AG08395 (cell line): ENCODE measurements around the gene KEL.
A peak's percentile ranks its signal among the peaks of the same experiment; 100 is the strongest.
"Not testable (repeated sequence)": the region's sequence is repeated elsewhere in the genome, so short reads cannot be mapped to it uniquely, and the experiment has no call there.

Experiments used
- DNase-seq: peaks from one replicate; pipeline ENCODE4 v3.0.0; 2012; ENCODE audit warnings: mixed read lengths, low spot score

KEL gene

GRCh38 chr7:142961973-142962926, at the start of gene KEL:
Gene KEL (minus strand): TSS chr7:142962363. CDS start chr7:142962206, 157 bp downstream.
- DNase-seq = no peak

DNA sequence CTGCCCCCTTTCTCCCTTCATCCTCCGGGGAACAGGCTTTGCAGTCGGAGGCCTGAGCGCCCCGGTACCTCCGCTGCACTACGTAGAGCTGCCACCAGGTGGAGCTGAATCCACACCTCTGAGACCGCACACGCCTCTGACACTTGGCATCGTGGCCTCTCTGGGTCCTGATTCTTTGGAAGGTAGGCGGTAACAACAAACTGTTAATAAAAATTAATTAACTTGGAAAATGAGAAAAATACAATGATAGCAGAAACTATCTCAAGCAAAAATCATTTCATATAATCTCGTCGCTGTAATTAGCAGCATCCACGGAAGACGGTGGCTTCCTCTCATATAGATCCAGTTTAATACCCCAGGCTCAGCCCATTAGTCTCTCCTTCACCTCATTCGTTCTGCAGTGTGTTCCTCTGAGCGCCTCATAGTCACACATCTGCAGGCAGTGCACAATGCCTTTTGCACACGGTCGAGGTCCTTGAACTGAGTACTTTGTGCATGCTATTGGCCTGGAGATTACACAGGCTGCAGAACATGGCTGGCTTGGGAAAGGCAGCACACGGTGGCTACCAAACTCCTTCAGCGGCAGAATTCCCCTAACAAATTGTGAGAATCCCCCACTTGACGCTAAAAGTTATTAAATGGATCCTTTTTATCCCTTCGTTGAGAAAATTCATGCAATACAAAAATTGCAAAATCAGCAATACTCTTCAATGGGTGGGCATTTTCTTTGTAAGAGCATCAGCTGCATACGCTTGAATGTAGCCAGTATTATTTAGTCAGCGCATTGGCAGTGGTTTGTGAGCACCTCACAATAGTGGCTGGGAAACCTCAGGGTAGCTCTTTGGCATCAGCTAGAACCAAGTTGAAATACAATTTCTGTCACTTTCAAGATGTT, 46.1 kb upstream of the KEL start:
- peak; percentile 77 for DNase-seq

- DNase-seq = no peak
These were observed 43.6 kb upstream of the KEL start for GRCh38 chr7:143005632-143006260.

DNA sequence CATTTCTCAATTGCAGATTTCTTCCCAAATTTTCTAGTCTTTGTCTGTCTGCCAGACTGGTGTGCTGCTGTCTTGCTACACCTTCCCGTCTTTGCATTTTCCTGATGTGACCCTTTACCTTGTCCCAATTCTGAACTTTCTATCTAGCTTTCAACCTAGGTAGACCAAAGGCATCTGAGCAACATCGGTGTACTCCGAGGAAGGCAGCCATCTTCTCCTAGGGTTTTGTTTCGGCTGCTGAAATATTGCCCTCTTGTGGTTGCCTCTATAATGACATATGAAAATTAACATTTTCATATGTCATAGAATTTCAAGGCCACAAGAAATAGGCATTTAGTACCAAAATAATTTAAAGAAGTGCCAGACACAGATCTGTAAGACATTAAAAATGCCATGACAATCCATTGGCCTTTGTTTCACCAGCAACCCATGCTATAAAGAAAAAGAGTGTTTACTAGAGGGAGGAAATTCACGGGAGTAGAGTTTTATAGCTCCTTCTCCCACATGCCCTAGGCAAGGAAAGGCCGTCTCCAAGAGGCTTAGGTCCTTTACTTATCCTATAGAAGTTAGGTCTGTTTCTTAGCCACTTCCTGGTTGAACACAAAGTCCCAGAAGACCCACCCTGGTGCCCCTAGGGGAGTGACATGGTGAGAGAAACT, 41.4 kb upstream of the KEL start:
- DNase-seq = peak; percentile 71

DNA sequence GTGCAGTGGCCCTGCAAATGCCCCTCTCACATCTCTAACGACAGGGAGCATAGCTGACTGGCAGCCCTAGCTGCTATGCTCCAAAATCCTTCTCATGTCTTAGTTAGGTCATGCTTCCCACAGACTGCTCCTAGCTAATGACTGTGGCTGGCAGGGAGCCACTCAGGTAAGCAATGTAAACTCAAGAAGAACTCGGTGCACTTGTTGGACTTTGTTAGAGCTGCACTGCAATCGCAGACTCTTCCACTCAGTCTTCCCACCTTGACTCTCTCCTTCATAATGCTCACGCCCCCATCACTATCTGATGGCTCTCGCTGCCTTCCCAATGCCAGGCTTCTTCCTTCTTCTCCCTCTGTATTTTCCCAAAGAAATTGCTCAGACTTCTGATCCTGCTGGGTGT, 40.7 kb upstream of the KEL start:
- no peak for DNase-seq

GRCh38 chr7:143002106-143002505, 39.9 kb upstream of the KEL start:
- peak; percentile 17 for DNase-seq

GRCh38 chr7:143000648-143001047, 38.5 kb upstream of the KEL start:
- DNase-seq = no peak

DNA sequence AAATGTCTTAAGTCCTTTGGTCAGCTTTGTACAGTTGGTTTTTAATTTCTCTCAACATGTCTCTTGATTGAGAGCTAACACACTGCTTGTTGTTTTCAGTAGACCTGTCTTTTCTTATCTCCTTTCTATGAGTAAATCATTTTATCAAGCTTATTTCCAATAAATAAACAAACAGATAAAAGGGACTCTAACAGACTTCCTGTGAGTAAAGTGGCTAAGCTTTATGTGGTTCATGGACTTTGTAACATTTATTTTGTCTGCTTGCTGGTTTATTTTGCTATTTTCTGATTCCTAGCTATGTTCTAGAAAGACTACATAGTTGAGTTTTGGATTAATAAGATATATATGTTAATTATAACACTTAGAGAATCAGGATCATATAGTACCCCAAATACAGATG, 37.6 kb upstream of the KEL start:
- no peak for DNase-seq

- no peak for DNase-seq
These were observed 36.8 kb upstream of the KEL start for GRCh38 chr7:142998966-142999365.

DNA sequence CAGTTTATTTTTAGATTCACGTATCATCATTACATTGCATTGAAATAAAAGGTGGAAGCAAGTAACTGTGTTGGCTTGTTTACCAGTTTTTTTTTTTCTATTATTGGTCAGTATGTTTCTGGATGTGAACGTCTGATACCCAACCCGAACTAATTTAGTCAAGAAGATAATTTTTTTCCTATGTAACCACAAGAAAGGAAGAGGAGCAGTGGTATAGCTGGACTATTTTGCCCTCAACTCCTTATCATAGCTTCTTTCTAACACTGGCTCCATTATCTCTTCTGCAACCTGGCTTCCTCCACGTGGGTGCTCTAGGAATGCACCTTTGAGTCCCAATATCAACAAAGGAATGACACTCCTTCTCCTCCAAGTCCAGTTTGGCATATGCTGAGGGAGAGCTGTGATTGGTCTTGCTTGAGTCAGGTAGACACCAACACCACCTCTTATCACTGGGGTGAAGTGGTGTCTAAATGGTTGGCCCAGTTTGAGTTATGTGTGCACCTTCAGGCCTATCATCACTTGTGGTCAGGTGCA, 35.4 kb upstream of the KEL start:
- no peak for DNase-seq

DNA sequence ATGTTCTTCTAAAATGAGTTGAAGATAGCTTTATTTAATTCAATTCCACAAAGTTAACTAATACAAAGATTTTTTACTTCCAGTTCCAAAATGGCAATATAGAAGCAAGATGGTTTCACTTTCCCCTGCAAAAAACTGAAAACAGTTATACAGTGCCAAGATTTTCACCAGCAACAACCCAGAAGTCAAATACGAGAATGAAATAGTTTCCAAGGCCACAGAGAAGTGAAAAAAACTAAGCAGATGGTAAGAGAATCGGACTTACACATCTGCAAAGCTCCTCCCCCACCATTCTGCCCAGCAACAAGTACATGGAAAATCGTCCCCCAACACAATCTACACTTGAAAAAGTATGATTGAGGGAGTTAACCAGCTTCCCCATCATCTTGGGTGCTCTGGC, 30.3 kb upstream of the KEL start:
- no peak for DNase-seq

DNA sequence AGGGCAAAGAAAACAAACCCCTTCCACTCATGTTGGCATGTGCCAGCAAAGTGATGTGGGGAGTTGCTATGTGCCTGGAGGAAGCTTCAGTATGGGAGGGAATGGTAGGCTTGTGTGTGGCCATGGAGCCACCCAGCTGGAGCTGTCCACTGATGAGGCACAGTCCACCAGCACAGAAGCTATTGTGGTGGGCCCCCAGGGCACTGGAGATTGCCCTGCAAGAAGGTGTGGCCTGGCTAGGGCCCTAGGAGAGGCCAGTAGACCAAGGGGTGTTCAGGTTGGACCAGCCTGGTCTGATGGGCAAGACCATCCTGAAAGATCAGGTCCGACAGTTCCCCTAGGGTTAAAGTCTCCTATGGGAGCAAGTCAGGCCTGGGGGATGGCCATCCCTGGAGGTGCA, 22.1 kb upstream of the KEL start:
- DNase-seq = no peak

GRCh38 chr7:142983825-142984224, 21.7 kb upstream of the KEL start:
- no peak for DNase-seq

DNA sequence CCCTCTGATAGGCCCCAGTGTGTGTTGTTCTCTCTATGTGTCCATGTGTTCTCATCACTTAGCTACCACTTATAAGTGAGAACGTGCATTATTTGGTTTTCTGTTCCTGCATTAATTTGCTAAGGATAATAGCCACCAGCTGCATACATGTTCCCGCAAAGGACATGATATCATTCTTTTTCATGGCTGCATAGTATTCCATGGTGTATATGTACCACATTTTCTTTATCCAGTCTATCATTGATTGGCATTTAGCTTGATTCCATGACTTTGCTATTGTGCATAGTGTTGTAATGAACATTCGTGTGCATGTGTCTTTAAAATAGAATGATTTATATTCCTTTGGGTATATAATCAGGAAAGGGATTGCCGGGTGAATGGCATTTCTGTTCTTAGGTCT, 16.2 kb upstream of the KEL start:
- not testable (repeated sequence) for DNase-seq

GRCh38 chr7:142974626-142975025, 12.5 kb upstream of the KEL start:
- DNase-seq = no peak

- DNase-seq = no peak
These were observed 7.0 kb upstream of the KEL start for GRCh38 chr7:142969183-142969582.

GRCh38 chr7:142968229-142968628, 6.1 kb upstream of the KEL start:
- DNase-seq = no peak

DNA sequence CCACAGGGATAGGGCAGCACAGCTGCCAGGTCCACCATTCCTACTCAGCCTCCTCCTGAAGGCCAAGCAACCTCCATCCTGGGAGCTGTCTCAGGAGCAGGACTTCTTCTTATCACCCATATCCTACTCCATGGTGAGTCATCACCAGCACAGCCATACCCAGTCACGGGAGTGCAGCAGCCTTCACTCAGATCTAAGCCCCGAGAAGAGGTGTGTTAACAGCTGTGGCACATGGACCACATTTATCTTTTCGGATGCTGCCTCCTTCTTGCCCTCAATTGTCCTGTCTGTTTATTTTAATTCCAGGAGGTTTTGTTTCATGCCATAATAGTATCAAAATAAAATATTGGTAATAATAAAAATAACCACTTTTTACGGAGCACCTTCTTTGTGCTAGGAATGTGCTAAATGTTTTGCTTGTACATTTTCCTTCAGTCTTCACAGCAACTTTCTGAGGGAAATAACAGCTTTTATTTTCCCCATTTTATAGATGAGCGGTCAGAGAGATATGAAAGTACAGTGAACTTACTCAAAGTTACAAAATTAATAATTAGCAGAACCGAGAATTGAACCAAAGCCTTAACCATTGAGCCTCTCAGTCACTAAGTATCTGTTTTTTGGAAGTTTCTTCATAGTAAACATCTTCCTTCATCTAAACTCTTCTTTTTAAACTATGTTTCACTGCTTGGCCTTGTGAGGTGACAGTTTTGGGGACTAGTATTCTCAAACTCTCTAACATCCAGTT, 2.5 kb upstream of the KEL start:
- DNase-seq = no peak

- DNase-seq = no peak
These were observed 1.8 kb upstream of the KEL start for GRCh38 chr7:142963993-142964392.

- DNase-seq = no peak
These were observed 828 bp upstream of the KEL start for GRCh38 chr7:142962991-142963390.

DNA sequence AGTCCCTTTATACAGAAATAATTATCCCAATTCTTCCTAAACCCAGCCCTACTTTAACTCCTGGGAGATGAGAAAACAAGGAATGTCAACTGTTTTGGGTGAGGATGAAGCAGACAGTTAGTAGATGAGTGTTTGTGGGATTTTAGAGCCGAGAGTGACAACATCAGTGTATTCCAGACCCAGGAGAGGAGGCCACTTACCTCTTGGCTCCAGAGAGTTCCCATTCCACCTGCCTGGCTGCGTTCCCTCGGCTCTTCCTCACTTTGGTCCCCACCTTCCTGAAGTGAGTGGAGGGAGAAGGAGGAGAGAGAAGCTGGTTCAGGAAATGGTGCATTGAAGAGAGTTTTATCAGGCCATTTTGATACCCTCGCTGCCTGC, 579 bp downstream of the KEL start:
- no peak for DNase-seq
